ENCODE results near the gene COL27A1.

- TF ChIP-seq, protein P1, sequence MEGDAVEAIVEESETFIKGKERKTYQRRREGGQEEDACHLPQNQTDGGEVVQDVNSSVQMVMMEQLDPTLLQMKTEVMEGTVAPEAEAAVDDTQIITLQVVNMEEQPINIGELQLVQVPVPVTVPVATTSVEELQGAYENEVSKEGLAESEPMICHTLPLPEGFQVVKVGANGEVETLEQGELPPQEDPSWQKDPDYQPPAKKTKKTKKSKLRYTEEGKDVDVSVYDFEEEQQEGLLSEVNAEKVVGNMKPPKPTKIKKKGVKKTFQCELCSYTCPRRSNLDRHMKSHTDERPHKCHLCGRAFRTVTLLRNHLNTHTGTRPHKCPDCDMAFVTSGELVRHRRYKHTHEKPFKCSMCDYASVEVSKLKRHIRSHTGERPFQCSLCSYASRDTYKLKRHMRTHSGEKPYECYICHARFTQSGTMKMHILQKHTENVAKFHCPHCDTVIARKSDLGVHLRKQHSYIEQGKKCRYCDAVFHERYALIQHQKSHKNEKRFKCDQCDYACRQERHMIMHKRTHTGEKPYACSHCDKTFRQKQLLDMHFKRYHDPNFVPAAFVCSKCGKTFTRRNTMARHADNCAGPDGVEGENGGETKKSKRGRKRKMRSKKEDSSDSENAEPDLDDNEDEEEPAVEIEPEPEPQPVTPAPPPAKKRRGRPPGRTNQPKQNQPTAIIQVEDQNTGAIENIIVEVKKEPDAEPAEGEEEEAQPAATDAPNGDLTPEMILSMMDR (IDR thresholded peaks at IDR 0.05; ENCODE audit: borderline replicate concordance, extremely low read depth, low read length, poor library complexity, severe bottlenecking) = no peak
- TF ChIP-seq EZH2 (IDR thresholded peaks at IDR 0.05; ENCODE audit: borderline replicate concordance, low read depth, low read length, severe bottlenecking) = no peak
Measured at GRCh38 chr9:114288193-114289091, 133.1 kb downstream of the COL27A1 start.
